ENCODE measurements around the gene RAB5B. TPM values are rescaled to one million over a fixed set of nuclear protein-coding genes. Genes with fewer than 3 reads are reported as not detected.

Gene RAB5B
- total RNA-seq, 1 donor from 2014 or later: 30.8 TPM

GRCh38 chr12:56034586-56035332 is 60.9 kb downstream of the RAB5B start:
- no peak for DNase-seq (ENCODE audit: low read depth)
- no peaks in the 10 kb centered on the region for H3K36me3 ChIP-seq (ENCODE audit: control insufficient read depth, insufficient read depth, low read length)

GRCh38 chr12:56037161-56037560 is 63.3 kb downstream of the RAB5B start:
- no peak overlapping the region for H3K4me3 ChIP-seq (ENCODE audit: low read depth, low read length)
- H3K36me3 ChIP-seq (ENCODE audit: control insufficient read depth, insufficient read depth, low read length): no peaks in the 10 kb centered on the region
- H3K27me3 ChIP-seq (ENCODE audit: control insufficient read depth, insufficient read depth, low read length): no peaks in the 10 kb centered on the region
- TF ChIP-seq CTCF (IDR thresholded peaks at IDR 0.05; ENCODE audit: insufficient read depth, low read length, severe bottlenecking): no peak
- DNase-seq (ENCODE audit: low read depth) (no peak), FAIRE-seq (no peak)

More at GRCh38 chr12:56034586-56035332, 60.9 kb downstream of the RAB5B start:
- no peak for FAIRE-seq
- Histone ChIP-seq H3K27me3 (ENCODE audit: control insufficient read depth, insufficient read depth, low read length) (no peaks in the 10 kb centered on the region), H3K4me3 (ENCODE audit: low read depth, low read length) (no peak overlapping the region)
- no peak for TF ChIP-seq CTCF (IDR thresholded peaks at IDR 0.05; ENCODE audit: insufficient read depth, low read length, severe bottlenecking)

GRCh38 chr12:56038022-56038655 is 64.3 kb downstream of the RAB5B start:
- no peak for DNase-seq (ENCODE audit: low read depth)
- Histone ChIP-seq H3K27me3 (ENCODE audit: control insufficient read depth, insufficient read depth, low read length) (no peaks in the 10 kb centered on the region), H3K4me3 (ENCODE audit: low read depth, low read length) (no peak overlapping the region), H3K36me3 (ENCODE audit: control insufficient read depth, insufficient read depth, low read length) (no peaks in the 10 kb centered on the region)
- no peak for FAIRE-seq
- TF ChIP-seq CTCF (IDR thresholded peaks at IDR 0.05; ENCODE audit: insufficient read depth, low read length, severe bottlenecking): no peak

GRCh38 chr12:56040151-56040550 is 66.3 kb downstream of the RAB5B start:
- DNase-seq (ENCODE audit: low read depth): no peak
- Histone ChIP-seq H3K27me3 (ENCODE audit: control insufficient read depth, insufficient read depth, low read length) (no peaks in the 10 kb centered on the region), H3K36me3 (ENCODE audit: control insufficient read depth, insufficient read depth, low read length) (peaks cover 4% of the 10 kb centered on the region), H3K4me3 (ENCODE audit: low read depth, low read length) (no peak overlapping the region)
- no peak for TF ChIP-seq CTCF (IDR thresholded peaks at IDR 0.05; ENCODE audit: insufficient read depth, low read length, severe bottlenecking)
- FAIRE-seq: no peak

- Histone ChIP-seq H3K27me3 (ENCODE audit: control insufficient read depth, insufficient read depth, low read length) (no peaks in the 10 kb centered on the region), H3K36me3 (ENCODE audit: control insufficient read depth, insufficient read depth, low read length) (peaks cover 4% of the 10 kb centered on the region), H3K4me3 (ENCODE audit: low read depth, low read length) (peak overlapping the region; percentile 97)
- DNase-seq (ENCODE audit: low read depth) (no peak), FAIRE-seq (no peak)
- TF ChIP-seq CTCF (IDR thresholded peaks at IDR 0.05; ENCODE audit: insufficient read depth, low read length, severe bottlenecking): no peak
Measured at GRCh38 chr12:56040963-56041551, 67.2 kb downstream of the RAB5B start.

Data from bronchial epithelial cell (primary cell).